Measurements from ENCODE around the gene QRICH2. TPM values are rescaled to one million over a fixed set of nuclear protein-coding genes. Genes with fewer than 3 reads are reported as not detected.

QRICH2 gene
- total and polyA plus RNA-seq, 9 of the 15 experiments (the other 6 are each of a cell fraction or from before 2014, with no cell fraction given), result 0.03 to 1.6 (median 0.81) TPM

- TF ChIP-seq, protein P1, sequence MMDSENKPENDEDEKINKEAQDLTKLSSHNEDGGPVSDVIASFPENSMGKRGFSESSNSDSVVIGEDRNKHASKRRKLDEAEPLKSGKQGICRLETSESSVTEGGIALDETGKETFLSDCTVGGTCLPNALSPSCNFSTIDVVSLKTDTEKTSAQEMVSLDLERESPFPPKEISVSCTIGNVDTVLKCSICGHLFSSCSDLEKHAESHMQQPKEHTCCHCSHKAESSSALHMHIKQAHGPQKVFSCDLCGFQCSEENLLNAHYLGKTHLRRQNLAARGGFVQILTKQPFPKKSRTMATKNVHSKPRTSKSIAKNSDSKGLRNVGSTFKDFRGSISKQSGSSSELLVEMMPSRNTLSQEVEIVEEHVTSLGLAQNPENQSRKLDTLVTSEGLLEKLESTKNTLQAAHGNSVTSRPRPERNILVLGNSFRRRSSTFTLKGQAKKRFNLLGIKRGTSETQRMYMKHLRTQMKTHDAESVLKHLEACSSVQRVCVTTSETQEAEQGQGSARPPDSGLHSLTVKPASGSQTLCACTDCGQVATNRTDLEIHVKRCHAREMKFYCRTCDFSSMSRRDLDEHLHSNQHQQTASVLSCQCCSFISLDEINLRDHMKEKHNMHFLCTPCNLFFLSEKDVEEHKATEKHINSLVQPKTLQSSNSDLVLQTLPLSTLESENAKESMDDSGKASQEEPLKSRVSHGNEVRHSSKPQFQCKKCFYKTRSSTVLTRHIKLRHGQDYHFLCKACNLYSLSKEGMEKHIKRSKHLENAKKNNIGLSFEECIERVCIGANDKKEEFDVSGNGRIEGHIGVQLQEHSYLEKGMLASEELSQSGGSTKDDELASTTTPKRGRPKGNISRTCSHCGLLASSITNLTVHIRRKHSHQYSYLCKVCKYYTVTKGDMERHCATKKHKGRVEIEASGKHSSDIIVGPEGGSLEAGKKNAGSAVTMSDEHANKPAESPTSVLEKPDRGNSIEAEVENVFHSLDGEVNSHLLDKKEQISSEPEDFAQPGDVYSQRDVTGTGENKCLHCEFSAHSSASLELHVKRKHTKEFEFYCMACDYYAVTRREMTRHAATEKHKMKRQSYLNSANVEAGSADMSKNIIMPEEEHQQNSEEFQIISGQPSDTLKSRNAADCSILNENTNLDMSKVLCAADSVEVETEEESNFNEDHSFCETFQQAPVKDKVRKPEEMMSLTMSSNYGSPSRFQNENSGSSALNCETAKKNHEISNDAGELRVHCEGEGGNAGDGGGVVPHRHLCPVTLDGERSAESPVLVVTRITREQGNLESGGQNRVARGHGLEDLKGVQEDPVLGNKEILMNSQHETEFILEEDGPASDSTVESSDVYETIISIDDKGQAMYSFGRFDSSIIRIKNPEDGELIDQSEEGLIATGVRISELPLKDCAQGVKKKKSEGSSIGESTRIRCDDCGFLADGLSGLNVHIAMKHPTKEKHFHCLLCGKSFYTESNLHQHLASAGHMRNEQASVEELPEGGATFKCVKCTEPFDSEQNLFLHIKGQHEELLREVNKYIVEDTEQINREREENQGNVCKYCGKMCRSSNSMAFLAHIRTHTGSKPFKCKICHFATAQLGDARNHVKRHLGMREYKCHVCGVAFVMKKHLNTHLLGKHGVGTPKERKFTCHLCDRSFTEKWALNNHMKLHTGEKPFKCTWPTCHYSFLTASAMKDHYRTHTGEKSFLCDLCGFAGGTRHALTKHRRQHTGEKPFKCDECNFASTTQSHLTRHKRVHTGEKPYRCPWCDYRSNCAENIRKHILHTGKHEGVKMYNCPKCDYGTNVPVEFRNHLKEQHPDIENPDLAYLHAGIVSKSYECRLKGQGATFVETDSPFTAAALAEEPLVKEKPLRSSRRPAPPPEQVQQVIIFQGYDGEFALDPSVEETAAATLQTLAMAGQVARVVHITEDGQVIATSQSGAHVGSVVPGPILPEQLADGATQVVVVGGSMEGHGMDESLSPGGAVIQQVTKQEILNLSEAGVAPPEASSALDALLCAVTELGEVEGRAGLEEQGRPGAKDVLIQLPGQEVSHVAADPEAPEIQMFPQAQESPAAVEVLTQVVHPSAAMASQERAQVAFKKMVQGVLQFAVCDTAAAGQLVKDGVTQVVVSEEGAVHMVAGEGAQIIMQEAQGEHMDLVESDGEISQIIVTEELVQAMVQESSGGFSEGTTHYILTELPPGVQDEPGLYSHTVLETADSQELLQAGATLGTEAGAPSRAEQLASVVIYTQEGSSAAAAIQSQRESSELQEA (IDR thresholded peaks at IDR 0.05; ENCODE audit: low read depth), result no peak
- TF ChIP-seq FOXJ2 (tag; IDR thresholded peaks at IDR 0.05) (no peak), HNRNPLL (IDR thresholded peaks at IDR 0.05; ENCODE audit: low read depth, low read length, poor library complexity, severe bottlenecking) (peak; percentile 22), ZNF133 (CRISPR knock-in tag; IDR thresholded peaks at IDR 0.05) (no peak), HINFP (tag; conservative IDR thresholded peaks at IDR 0.05; ENCODE audit: low read depth) (no peak), ZNF583 (CRISPR knock-in tag; IDR thresholded peaks at IDR 0.05) (peak; percentile 86), NONO (IDR thresholded peaks at IDR 0.05; ENCODE audit: low read depth in 2 of 2, low read length in 1 of 2) (peak in 1 of 2 experiments; percentile 72; a peak in 2 of 4 replicates), ZNF239 (CRISPR knock-in tag; IDR thresholded peaks at IDR 0.05) (peak; percentile 64; the same call in 1 of the 2 replicates), STAT5A (IDR thresholded peaks at IDR 0.05; ENCODE audit: borderline replicate concordance, low read length) (no peak; the same call in 1 of the 2 replicates), NR2C1 (IDR thresholded peaks at IDR 0.05) (peak; percentile 95), NR2C1 (tag; IDR thresholded peaks at IDR 0.05) (peak; percentile 89), ZNF263 (CRISPR knock-in tag; IDR thresholded peaks at IDR 0.05; ENCODE audit: borderline replicate concordance) (0 out of 2 replicates have a peak, but pooled peaks have one; percentile 55), KLF1 (tag; IDR thresholded peaks at IDR 0.05) (no peak), NFYB (IDR thresholded peaks at IDR 0.05; ENCODE audit: extremely low read depth, insufficient read length) (no peak), IFI16 (CRISPR knock-in tag; IDR thresholded peaks at IDR 0.05) (no peak), NUFIP1 (IDR thresholded peaks at IDR 0.05; ENCODE audit: partially characterized antibody) (no peak), NFRKB (IDR thresholded peaks at IDR 0.05; ENCODE audit: low read depth) (peak; percentile 88)
- TF ChIP-seq, protein P2, sequence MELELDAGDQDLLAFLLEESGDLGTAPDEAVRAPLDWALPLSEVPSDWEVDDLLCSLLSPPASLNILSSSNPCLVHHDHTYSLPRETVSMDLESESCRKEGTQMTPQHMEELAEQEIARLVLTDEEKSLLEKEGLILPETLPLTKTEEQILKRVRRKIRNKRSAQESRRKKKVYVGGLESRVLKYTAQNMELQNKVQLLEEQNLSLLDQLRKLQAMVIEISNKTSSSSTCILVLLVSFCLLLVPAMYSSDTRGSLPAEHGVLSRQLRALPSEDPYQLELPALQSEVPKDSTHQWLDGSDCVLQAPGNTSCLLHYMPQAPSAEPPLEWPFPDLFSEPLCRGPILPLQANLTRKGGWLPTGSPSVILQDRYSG (tag; conservative IDR thresholded peaks at IDR 0.05; ENCODE audit: low read depth), result peak; percentile 94
These were observed 45.7 kb upstream of the QRICH2 start, which contains the start of gene PRPSAP1 (continued) for GRCh38 chr17:76353599-76354316.

Data from K562 (cell line).